ENCODE data around the gene HOXA3.

Gene HOXA3

GRCh38 chr7:27161721-27162560 lies 9.6 kb upstream of the HOXA3 start:
- no peak overlapping the region for H3K27ac ChIP-seq (ENCODE audit: low read depth, low read length)

GRCh38 chr7:27161214-27161720 lies 8.9 kb upstream of the HOXA3 start:
- H3K4me3 ChIP-seq (ENCODE audit: low read depth, low read length) = no peak overlapping the region
- peaks cover 2% of the 10 kb centered on the region; the same call in 1 of the 2 replicates for H3K4me1 ChIP-seq (ENCODE audit: control insufficient read depth, insufficient read depth, low read length)
- H3K27ac ChIP-seq (ENCODE audit: low read depth, low read length) = no peak overlapping the region
- no peak overlapping the region for H3K9ac ChIP-seq (ENCODE audit: low read depth, low read length)
- H3K9me3 ChIP-seq (ENCODE audit: control insufficient read depth, insufficient read depth, low read length) = peaks cover 4% of the 10 kb centered on the region; the same call in 1 of the 2 replicates
- no peaks in the 10 kb centered on the region for H3K36me3 ChIP-seq (ENCODE audit: control insufficient read depth, insufficient read depth, low read length)
- peaks cover 100% of the 10 kb centered on the region for H3K27me3 ChIP-seq (ENCODE audit: control insufficient read depth, insufficient read depth, low read length)

More at GRCh38 chr7:27161721-27162560, 9.6 kb upstream of the HOXA3 start:
- Histone ChIP-seq H3K9ac (ENCODE audit: low read depth, low read length) (no peak overlapping the region), H3K4me3 (ENCODE audit: low read depth, low read length) (no peak overlapping the region), H3K36me3 (ENCODE audit: control insufficient read depth, insufficient read depth, low read length) (no peaks in the 10 kb centered on the region), H3K9me3 (ENCODE audit: control insufficient read depth, insufficient read depth, low read length) (peaks cover 3% of the 10 kb centered on the region; the same call in 1 of the 2 replicates), H3K27me3 (ENCODE audit: control insufficient read depth, insufficient read depth, low read length) (peaks cover 100% of the 10 kb centered on the region), H3K4me1 (ENCODE audit: control insufficient read depth, insufficient read depth, low read length) (no peaks in the 10 kb centered on the region)

GRCh38 chr7:27160546-27161213 lies 8.3 kb upstream of the HOXA3 start:
- Histone ChIP-seq H3K9ac (ENCODE audit: low read depth, low read length) (no peak overlapping the region), H3K27me3 (ENCODE audit: control insufficient read depth, insufficient read depth, low read length) (peaks cover 100% of the 10 kb centered on the region), H3K4me1 (ENCODE audit: control insufficient read depth, insufficient read depth, low read length) (peaks cover 2% of the 10 kb centered on the region; the same call in 1 of the 2 replicates), H3K36me3 (ENCODE audit: control insufficient read depth, insufficient read depth, low read length) (no peaks in the 10 kb centered on the region), H3K9me3 (ENCODE audit: control insufficient read depth, insufficient read depth, low read length) (peaks cover 4% of the 10 kb centered on the region; the same call in 1 of the 2 replicates), H3K27ac (ENCODE audit: low read depth, low read length) (no peak overlapping the region), H3K4me3 (ENCODE audit: low read depth, low read length) (peak overlapping the region; percentile 49; the same call in 1 of the 2 replicates)

GRCh38 chr7:27160145-27160545 lies 7.8 kb upstream of the HOXA3 start:
- Histone ChIP-seq H3K4me1 (ENCODE audit: control insufficient read depth, insufficient read depth, low read length) (peaks cover 2% of the 10 kb centered on the region; the same call in 1 of the 2 replicates), H3K9ac (ENCODE audit: low read depth, low read length) (no peak overlapping the region), H3K27ac (ENCODE audit: low read depth, low read length) (no peak overlapping the region)

GRCh38 chr7:27159266-27160144 lies 7.1 kb upstream of the HOXA3 start:
- H3K27ac ChIP-seq (ENCODE audit: low read depth, low read length) = no peak overlapping the region
- H3K4me3 ChIP-seq (ENCODE audit: low read depth, low read length) = no peak overlapping the region
- H3K36me3 ChIP-seq (ENCODE audit: control insufficient read depth, insufficient read depth, low read length) = no peaks in the 10 kb centered on the region
- no peak overlapping the region for H3K9ac ChIP-seq (ENCODE audit: low read depth, low read length)
- peaks cover 4% of the 10 kb centered on the region; the same call in 1 of the 2 replicates for H3K9me3 ChIP-seq (ENCODE audit: control insufficient read depth, insufficient read depth, low read length)
- peaks cover 100% of the 10 kb centered on the region for H3K27me3 ChIP-seq (ENCODE audit: control insufficient read depth, insufficient read depth, low read length)
- peaks cover 2% of the 10 kb centered on the region; the same call in 1 of the 2 replicates for H3K4me1 ChIP-seq (ENCODE audit: control insufficient read depth, insufficient read depth, low read length)

More at GRCh38 chr7:27160145-27160545, 7.8 kb upstream of the HOXA3 start:
- H3K9me3 ChIP-seq (ENCODE audit: control insufficient read depth, insufficient read depth, low read length) = peaks cover 4% of the 10 kb centered on the region; the same call in 1 of the 2 replicates
- no peaks in the 10 kb centered on the region for H3K36me3 ChIP-seq (ENCODE audit: control insufficient read depth, insufficient read depth, low read length)
- H3K4me3 ChIP-seq (ENCODE audit: low read depth, low read length) = 0 out of 2 replicates have a peak overlapping the region, but pooled peaks have one; percentile 49
- peaks cover 100% of the 10 kb centered on the region for H3K27me3 ChIP-seq (ENCODE audit: control insufficient read depth, insufficient read depth, low read length)

GRCh38 chr7:27158436-27159265 lies 6.3 kb upstream of the HOXA3 start:
- H3K27me3 ChIP-seq (ENCODE audit: control insufficient read depth, insufficient read depth, low read length) = peaks cover 100% of the 10 kb centered on the region
- no peak overlapping the region for H3K4me3 ChIP-seq (ENCODE audit: low read depth, low read length)
- no peak overlapping the region for H3K9ac ChIP-seq (ENCODE audit: low read depth, low read length)
- peaks cover 4% of the 10 kb centered on the region; the same call in 1 of the 2 replicates for H3K9me3 ChIP-seq (ENCODE audit: control insufficient read depth, insufficient read depth, low read length)
- no peak overlapping the region for H3K27ac ChIP-seq (ENCODE audit: low read depth, low read length)
- no peaks in the 10 kb centered on the region for H3K36me3 ChIP-seq (ENCODE audit: control insufficient read depth, insufficient read depth, low read length)
- H3K4me1 ChIP-seq (ENCODE audit: control insufficient read depth, insufficient read depth, low read length) = peaks cover 2% of the 10 kb centered on the region; the same call in 1 of the 2 replicates

- Histone ChIP-seq H3K4me3 (ENCODE audit: low read depth, low read length) (no peak overlapping the region), H3K4me1 (ENCODE audit: control insufficient read depth, insufficient read depth, low read length) (peaks cover 2% of the 10 kb centered on the region; the same call in 1 of the 2 replicates), H3K9me3 (ENCODE audit: control insufficient read depth, insufficient read depth, low read length) (peaks cover 4% of the 10 kb centered on the region; the same call in 1 of the 2 replicates), H3K27ac (ENCODE audit: low read depth, low read length) (no peak overlapping the region), H3K9ac (ENCODE audit: low read depth, low read length) (no peak overlapping the region), H3K36me3 (ENCODE audit: control insufficient read depth, insufficient read depth, low read length) (no peaks in the 10 kb centered on the region), H3K27me3 (ENCODE audit: control insufficient read depth, insufficient read depth, low read length) (peaks cover 100% of the 10 kb centered on the region)
Observed at GRCh38 chr7:27157702-27158431, 5.5 kb upstream of the HOXA3 start.

- Histone ChIP-seq H3K4me1 (ENCODE audit: control insufficient read depth, insufficient read depth, low read length) (peaks cover 4% of the 10 kb centered on the region; the same call in 1 of the 2 replicates), H3K4me3 (ENCODE audit: low read depth, low read length) (no peak overlapping the region), H3K9me3 (ENCODE audit: control insufficient read depth, insufficient read depth, low read length) (peaks cover 4% of the 10 kb centered on the region; the same call in 1 of the 2 replicates), H3K9ac (ENCODE audit: low read depth, low read length) (no peak overlapping the region), H3K27me3 (ENCODE audit: control insufficient read depth, insufficient read depth, low read length) (peaks cover 100% of the 10 kb centered on the region), H3K36me3 (ENCODE audit: control insufficient read depth, insufficient read depth, low read length) (no peaks in the 10 kb centered on the region), H3K27ac (ENCODE audit: low read depth, low read length) (no peak overlapping the region)
Observed at GRCh38 chr7:27156916-27157701, 4.7 kb upstream of the HOXA3 start.

GRCh38 chr7:27156508-27156898 lies 4.1 kb upstream of the HOXA3 start, which contains the start of gene HOXA7:
Gene HOXA7 (minus strand): TSS chr7:27156675. CDS start chr7:27156545, 130 bp downstream.
- Histone ChIP-seq H3K4me1 (ENCODE audit: control insufficient read depth, insufficient read depth, low read length) (peaks cover 5% of the 10 kb centered on the region; the same call in 1 of the 2 replicates), H3K27ac (ENCODE audit: low read depth, low read length) (no peak within 1 kb of the TSS), H3K36me3 (ENCODE audit: control insufficient read depth, insufficient read depth, low read length) (no peaks in the 10 kb centered on the region), H3K27me3 (ENCODE audit: control insufficient read depth, insufficient read depth, low read length) (peaks cover 100% of the 10 kb centered on the region), H3K9ac (ENCODE audit: low read depth, low read length) (no peak within 1 kb of the TSS), H3K9me3 (ENCODE audit: control insufficient read depth, insufficient read depth, low read length) (peaks cover 4% of the 10 kb centered on the region; the same call in 1 of the 2 replicates), H3K4me3 (ENCODE audit: low read depth, low read length) (peak within 1 kb of the TSS; percentile 58)

Measured in HUES48 (cell line).